Spleen (tissue), 7 donors: ENCODE measurements around the gene SYT13.

Experiments used
- CTCF ChIP-seq, 11 experiments: fragments of 200-600 bp in 7 of 11; fragments of 450-650 bp in 4 of 11; sonication (generic) in 4 of 11; IDR thresholded peaks in 8 of 11; conservative IDR thresholded peaks in 3 of 11; 1 replicate in 7 of 11; 2 replicates in 4 of 11; pipeline versions ENCODE4 v1.4.0 to v1.8.0; 2016 to 2021; ENCODE audit warnings: antibody characterized with exemption in 11 of 11, inconsistent platforms in 4 of 11, mild to moderate bottlenecking in 1 of 11
- POLR2A ChIP-seq, 3 donors: fragments of 450-650 bp; IDR thresholded peaks; one replicate each; pipeline ENCODE4 v1.5.1; 2017; ENCODE audit warnings: antibody characterized with exemption in 3 of 3, mild to moderate bottlenecking in 1 of 3
- donor health status: DM: no; HTN: no; CAD: no; lungs with moderate emphysema.
- donor health status: DM: no; HTN: no; CAD: no.
- donor health status: DM: no; HTN: no; CAD: no.

DNA sequence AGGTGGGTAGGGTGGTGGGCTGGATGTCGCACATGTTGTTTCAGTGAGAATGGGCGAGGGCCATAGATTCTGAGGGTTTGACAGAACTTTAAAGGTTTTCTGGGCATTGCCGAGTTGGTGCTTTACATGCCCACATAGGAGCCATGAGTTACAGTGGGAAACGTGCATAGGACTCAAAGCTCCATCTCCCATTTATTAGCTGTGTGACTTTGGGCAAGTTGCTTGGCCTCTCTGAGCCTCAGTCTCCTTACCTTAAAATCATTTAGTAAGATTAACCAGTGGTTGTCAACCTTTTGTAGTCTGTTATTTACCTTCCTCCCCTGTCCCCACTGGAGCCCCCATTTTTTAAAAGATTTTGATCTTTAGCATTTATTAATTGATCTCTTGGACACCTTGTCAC, 67.4 kb downstream of the SYT13 start:
- TF ChIP-seq POLR2A (IDR thresholded peaks at IDR 0.05) (no peak), CTCF (IDR thresholded peaks at IDR 0.05 in 8 of 11, conservative IDR thresholded peaks at IDR 0.05 in 3 of 11) (no peak)
